Endometrial microvascular endothelial cells (primary cell): ENCODE measurements around the gene MIB1. TPM values are rescaled to one million over a fixed set of nuclear protein-coding genes. Genes with fewer than 3 reads are reported as not detected.
"Not testable (repeated sequence)": the region's sequence is repeated elsewhere in the genome, so short reads cannot be mapped to it uniquely, and the experiment has no call there.

Experiments used
- in situ Hi-C: cut with HindIII; loops from 2 replicates; pipeline ENCODE4 v1.10.0; 2017; ENCODE audit warnings: low sequenced_read_pairs, low pct_unique_long_range_greater_than_20kb; ENCODE audit errors: inconsistent ontology term
- total RNA-seq: library from RNA; depleted of rRNA; stranded (reverse); fragments of >200 nt; gene quantifications from one replicate; pipeline ENCODE4 v1.2.3, GENCODE V29; 2015; ENCODE audit errors: inconsistent ontology term

Gene MIB1
- 25.6 TPM for total RNA-seq

DNA sequence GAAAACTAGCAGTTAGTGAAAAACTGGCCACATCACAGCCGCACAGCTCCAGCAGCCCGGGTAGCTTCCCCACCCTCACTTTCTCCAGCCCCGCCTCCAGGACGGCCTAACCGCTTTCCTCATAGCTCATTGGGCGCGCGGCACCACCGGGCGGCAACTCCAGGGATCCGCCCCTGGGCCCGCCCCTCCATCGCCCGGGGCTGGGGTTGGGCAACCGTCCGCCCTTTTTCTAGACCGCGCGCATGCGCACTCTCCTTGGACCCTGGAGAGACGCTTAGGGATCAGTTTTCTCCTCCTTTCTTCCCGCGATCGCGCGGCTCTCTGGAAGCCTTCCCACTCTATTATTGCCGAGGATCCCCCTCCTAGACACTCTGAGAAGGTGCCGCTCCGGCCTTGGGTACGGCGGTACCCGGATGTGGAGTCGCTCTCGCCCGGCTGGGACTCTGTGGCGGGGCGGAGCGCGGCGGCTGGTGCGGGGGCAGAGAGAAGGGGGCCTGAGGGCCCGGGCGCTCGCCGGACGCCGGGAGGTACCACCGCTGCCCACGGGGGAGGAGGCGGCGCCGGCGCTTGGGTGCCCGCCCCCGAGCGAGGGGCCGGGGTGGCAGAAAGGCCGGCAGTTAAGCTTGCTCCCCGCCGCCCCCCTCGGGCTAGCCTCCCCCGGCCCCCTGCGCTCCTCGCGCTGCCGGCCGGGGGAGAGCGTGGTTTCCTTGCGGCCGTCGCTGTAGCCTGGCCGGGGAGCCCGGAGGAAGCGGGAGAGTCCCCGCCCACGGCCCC, at the start of gene MIB1:
Gene MIB1 (plus strand): TSS at position 255 of the 774 bp plus-strand sequence. CDS start 792 bp downstream, outside the sequence.
- in situ Hi-C loops, result no loop called here

- in situ Hi-C loops, result no loop called here
Measured at GRCh38 chr18:21693322-21693721, 47.3 kb upstream of the MIB1 start.

DNA sequence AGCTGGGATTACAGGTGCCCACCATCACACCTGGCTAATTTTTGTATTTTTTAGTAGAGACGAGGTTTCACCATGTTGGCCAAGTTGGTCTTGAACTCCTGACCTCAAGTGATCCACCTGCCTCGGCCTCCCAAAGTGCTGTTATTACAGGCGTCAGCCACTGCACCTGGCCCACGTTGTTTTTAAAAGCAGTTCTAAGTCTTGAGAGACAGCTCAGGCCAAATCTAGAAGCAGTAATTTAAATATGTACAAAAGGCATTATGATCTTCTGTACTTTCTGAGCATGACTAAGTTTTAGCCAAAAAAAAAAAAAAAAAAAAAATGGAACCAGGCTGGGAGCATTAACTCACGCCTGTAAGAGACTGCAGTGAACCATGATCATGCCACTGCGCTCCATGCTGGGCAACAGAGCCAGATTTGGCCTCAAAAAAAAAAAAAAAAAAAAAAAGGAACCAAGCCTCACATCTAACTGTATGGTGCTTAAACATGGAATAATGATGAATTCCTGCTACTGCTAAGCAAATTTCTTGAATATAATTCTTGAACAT, 40.0 kb upstream of the MIB1 start:
- in situ Hi-C loops, result no loop called here

DNA sequence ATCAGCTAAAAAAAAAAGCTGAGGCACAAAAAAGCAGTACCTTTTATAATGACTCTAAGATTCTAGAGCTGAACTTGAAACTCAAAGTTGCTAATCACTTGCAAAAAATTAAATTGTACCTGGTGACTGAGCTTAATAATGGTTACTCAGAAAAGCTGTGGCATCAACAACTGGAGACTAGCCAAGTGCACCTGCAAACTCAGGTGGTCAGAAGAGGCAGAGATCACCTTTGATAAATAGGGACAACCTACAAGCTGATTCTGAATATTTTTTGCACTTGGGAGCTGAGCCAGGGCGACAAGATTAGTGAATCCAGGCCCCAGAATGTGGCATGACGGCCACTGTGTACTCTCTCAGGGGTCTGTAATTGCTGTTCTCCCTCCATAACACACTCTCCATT, 39.0 kb upstream of the MIB1 start:
- in situ Hi-C loops, result no loop called here

GRCh38 chr18:21702602-21703001, 38.0 kb upstream of the MIB1 start:
- in situ Hi-C loops, result no loop called here

DNA sequence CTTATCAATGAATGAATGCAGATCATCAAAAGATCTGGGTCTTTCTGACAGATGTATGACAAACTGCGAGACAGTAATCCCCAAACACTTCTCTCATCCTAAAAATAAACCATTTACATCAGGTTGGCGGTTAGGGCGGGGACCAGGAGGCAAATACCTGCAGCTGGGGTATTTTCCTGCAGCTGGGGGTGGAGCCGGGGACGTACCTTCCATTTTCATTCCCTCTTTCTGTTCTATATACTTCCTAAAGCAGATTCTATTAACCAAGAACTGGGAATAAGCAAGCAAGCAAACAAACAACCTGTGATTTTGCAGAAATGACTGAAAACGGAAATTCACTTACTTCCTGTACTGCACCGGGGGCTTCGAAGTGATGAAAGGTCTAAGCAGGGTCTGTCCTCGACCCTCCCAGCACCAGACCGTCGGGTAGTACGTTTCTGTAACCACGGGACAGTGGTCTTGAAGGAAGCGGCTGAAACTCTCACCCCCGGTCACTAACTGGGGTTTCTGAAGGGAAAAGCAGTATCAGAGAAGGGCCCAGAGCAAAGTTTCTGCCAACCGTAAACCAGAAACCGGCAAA, 37.3 kb upstream of the MIB1 start:
- in situ Hi-C loops, result no loop called here

DNA sequence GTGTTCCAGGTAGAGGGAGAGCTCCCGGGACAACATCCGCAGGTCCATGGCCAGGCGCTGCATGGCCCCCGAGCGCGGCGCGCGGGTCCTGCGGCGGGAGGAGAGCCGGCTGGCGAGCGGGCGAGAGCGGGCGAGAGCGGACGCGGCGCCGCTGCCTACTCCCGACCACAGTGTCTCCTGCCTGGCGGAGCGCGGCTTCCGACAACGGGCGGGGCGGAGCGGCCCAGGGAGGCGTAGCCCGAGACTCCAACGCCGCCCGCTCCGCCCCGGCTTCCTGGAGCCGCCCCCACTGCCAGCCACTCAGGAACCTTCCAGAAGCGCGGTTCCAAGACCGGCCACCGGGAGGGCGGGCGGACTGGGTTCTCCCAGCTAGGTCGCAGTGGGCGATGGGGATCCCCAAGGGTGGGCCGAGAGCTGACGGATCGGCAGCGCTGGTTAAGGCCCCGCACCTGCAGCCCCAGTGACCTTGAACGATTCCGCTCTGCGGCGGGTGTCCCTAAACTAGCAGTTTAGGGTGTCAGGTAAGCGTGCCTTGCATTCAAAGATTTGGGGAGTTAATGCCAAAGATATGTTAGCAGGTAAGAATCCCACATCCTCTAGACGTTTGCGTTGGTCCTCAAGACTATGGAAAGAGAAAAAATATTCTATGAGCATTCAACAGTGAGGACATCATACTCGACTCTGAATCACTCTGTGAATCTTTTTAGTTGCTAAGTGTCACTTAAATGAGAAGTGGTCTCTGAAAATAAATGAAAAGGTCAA, 35.8 kb upstream of the MIB1 start, which contains the start of gene ABHD3:
Gene ABHD3 (minus strand): TSS at position 172 of the 762 bp plus-strand sequence. CDS start 109 bp downstream, at position 63.
- in situ Hi-C loops, result no loop called here

GRCh38 chr18:21706386-21706865, 34.2 kb upstream of the MIB1 start:
- in situ Hi-C loops, result no loop called here

DNA sequence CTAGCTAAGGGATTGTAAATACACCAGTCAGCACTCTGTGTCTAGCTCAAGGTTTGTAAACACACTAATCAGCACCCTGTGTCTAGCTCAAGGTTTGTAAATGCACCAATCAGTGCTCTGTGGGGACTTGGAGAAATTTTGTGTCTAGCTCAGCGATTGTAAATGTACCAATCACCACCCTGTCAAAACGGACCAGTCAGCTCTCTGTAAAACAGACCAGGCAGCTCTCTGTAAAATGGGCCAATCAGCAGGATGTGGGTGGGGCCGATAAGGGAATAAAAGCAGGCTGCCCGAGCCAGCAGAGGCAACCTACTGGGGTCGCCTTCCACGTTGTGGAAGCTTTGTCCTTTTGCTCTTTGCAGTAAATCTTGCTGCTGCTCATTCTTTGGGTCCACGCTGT, 33.5 kb upstream of the MIB1 start:
- in situ Hi-C loops, result not testable (repeated sequence)

DNA sequence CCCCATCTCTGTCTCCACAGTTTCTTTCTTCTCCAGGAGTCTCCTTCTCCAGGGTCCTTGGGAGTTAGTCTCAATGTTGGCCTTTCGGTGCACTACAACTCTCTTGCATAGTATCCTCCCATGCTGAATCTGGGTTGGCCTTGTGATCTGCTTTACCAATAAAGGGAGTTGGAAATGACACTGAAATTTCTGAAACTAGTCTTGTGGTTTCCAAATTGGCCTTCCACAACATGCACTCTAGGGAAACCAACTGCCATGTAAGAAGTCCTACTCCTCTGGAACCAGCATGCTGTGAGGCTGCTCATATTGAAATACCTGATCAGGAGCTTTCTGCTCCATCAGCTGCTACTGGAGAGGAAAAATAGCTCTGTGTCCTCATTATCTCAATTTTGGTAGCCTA, 26.1 kb upstream of the MIB1 start:
- in situ Hi-C loops, result no loop called here

- in situ Hi-C loops, result no loop called here
Measured at GRCh38 chr18:21722687-21723086, 17.9 kb upstream of the MIB1 start.

DNA sequence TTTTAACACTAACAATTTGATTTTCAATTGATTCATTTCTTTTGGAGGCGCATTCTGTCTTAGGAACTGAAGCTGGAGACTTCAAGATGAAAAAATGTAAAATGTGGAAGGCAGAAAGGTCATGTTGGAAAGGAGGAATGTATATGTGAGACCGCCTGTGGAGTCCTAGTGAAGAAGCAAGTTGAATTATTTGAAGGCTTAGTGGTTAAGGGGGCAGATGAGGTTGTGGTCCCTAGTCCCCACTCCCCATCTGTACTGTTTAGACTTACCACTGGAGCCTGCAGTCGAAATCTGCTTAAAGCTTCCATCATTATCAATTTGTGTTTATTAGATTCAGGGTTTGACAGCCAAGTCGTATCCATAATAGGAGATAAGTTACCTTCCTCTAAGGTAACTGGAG, 15.4 kb upstream of the MIB1 start:
- in situ Hi-C loops, result no loop called here

DNA sequence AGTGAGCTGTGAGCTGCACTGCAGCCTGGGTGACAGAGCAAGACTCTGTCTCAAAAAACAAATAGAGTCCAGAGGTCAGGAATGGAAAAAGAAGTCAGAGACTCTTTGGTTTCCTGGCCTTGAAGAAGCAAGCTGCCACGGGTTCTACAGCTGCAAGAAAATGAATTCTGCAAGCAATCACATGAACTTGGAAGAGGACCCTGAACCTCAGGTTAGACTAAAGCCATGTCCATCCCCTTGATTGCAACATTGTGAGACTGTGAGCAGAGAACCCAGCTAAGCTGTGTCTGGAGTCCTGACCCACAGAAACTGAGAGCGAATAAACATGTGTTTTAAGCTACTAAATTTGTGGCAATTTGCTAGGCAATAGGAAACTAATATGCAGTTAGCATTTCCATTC, 12.9 kb upstream of the MIB1 start:
- in situ Hi-C loops, result no loop called here

- in situ Hi-C loops, result no loop called here
Measured at GRCh38 chr18:21733011-21733410, 7.6 kb upstream of the MIB1 start.

- in situ Hi-C loops, result no loop called here
Measured at GRCh38 chr18:21735452-21736015, 5.1 kb upstream of the MIB1 start.

GRCh38 chr18:21736926-21737325, 3.7 kb upstream of the MIB1 start:
- in situ Hi-C loops, result not testable (repeated sequence)

DNA sequence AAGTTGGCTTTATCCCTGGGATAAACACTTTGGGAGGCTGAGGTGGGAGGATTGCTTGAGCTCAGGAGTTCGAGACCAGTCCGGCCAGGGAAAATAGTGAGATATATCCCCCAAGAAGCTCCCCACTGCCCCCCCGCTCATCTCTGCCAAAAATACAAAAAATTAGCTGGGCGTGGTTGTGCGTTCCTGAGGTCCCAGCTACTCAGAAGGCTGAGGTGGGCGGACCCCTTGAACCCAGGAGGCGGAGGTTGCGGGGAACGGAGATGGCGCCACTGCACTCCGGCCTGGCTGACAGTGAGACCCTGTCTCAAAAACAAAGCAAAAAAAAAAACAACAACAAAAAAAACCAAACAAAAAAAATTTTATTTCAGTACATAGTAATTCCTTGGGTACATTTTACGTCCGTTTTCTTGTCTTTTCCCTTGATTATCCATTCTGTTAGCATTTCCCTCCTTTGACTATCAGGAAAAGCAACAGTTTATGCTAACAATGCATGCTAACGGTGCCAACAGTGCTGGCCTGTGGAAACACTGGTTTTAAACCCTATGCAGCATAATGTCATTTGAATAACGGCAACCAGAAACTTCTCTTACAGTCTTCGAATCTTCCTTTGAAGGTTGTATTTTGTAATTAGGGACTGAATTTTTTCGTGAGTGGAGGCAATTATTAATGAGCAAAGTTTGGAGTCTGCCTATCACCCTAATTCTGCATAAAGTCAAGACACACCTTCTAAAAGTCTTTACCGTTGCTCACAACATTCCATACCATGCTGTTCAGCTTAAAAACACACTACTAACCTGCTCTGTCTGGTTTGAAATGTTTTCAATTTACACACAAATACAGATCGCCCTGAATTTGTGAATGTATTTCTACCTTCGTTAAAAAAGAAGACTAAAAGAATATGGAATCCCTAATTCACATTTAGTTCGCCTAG, 721 bp upstream of the MIB1 start:
- in situ Hi-C loops, result no loop called here

GRCh38 chr18:21741312-21741561, 645 bp downstream of the MIB1 start:
- in situ Hi-C loops, result no loop called here
